ENCODE measurements around the gene MAPK8.

GRCh38 chr10:48272682-48273081 lies 33.8 kb upstream of the MAPK8 start:
- TF ChIP-seq CTCF (IDR thresholded peaks at IDR 0.05) (no peak), POLR2A (IDR thresholded peaks at IDR 0.05) (no peak)
